ENCODE data around the gene PROX1. TPM values are rescaled to one million over a fixed set of nuclear protein-coding genes. Genes with fewer than 3 reads are reported as not detected.
A peak's percentile ranks its signal among the peaks of the same experiment; 100 is the strongest.
"Not testable (repeated sequence)": the region's sequence is repeated elsewhere in the genome, so short reads cannot be mapped to it uniquely, and the experiment has no call there.

PROX1 gene
- total and polyA plus RNA-seq, 4 experiments from 2014 or later: not detected

GRCh38 chr1:214075999-214076707 is 88.4 kb downstream of the PROX1 start:
- peaks cover 0 to 5% (median 3%) of the 10 kb centered on the region in 8 donors for H3K9me3 Mint-ChIP-seq

DNA sequence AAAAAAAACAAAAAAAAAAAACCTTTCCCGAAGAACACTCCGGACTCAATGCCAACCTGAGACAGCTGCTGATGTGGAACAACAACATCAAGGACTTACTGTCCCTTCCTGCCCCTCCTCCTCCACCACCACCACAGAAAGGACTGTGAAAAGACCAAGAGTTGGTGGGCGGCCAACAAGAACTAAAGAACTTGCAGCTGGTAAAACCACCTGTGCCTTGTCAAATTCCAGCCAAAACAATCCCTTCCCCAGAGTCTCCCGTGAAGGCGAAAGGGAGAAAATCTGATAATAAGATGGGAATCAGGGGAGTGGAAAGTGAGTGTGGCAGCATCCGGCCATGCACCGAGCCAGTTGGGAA is 88.9 kb downstream of the PROX1 start:
- ChIA-PET POLR2A (ENCODE audit: partially characterized antibody) (no interaction called here), CTCF (ENCODE audit: partially characterized antibody) (no interaction called here)
- Histone ChIP-seq H3K9me3 (ENCODE audit: control insufficient read depth in 1 of 2, low read length in 2 of 2) (no peaks in the 10 kb centered on the region), H3K36me3 (ENCODE audit: insufficient read depth, low read length) (no peaks in the 10 kb centered on the region), H3K4me1 (ENCODE audit: insufficient read depth, low read length) (no peaks in the 10 kb centered on the region), H3K4me3 (ENCODE audit: low read length in 2 of 2) (no peak overlapping the region), H3K27ac (ENCODE audit: low read depth, low read length) (no peak overlapping the region), H3K27me3 (ENCODE audit: insufficient read depth, low read length) (no peaks in the 10 kb centered on the region)
- no peak overlapping the region for H3K4me3 Mint-ChIP-seq
- H3K4me1 Mint-ChIP-seq: no peaks in the 10 kb centered on the region
- no peak for DNase-seq
- peaks cover 3 to 6% of the 10 kb centered on the region in 2 donors for H3K27me3 Mint-ChIP-seq
- H3K9me3 Mint-ChIP-seq: peaks cover 0 to 5% (median 3%) of the 10 kb centered on the region in 8 donors
- intact Hi-C loops (cut with micrococcal nuclease): no loop called here
- no peak overlapping the region for H3K27ac Mint-ChIP-seq
- no peaks in the 10 kb centered on the region for H3K36me3 Mint-ChIP-seq

More at GRCh38 chr1:214075999-214076707, 88.4 kb downstream of the PROX1 start:
- H3K9me3 ChIP-seq (ENCODE audit: control insufficient read depth in 1 of 2, low read length in 2 of 2): no peaks in the 10 kb centered on the region
- intact Hi-C loops (cut with micrococcal nuclease): no loop called here
- H3K27ac ChIP-seq (ENCODE audit: low read depth, low read length): no peak overlapping the region
- no peak for DNase-seq
- ChIA-PET CTCF (ENCODE audit: partially characterized antibody) (no interaction called here), POLR2A (ENCODE audit: partially characterized antibody) (no interaction called here)
- peaks cover 3 to 5% of the 10 kb centered on the region in 2 donors for H3K27me3 Mint-ChIP-seq
- no peaks in the 10 kb centered on the region for H3K4me1 ChIP-seq (ENCODE audit: insufficient read depth, low read length)
- H3K36me3 ChIP-seq (ENCODE audit: insufficient read depth, low read length): no peaks in the 10 kb centered on the region
- H3K27ac Mint-ChIP-seq: peak overlapping the region in 1 of 7 donors; percentile 37
- H3K4me1 Mint-ChIP-seq: no peaks in the 10 kb centered on the region
- no peaks in the 10 kb centered on the region for H3K36me3 Mint-ChIP-seq
- H3K4me3 Mint-ChIP-seq: peak overlapping the region in 1 of 8 donors; percentile 16
- H3K27me3 ChIP-seq (ENCODE audit: insufficient read depth, low read length): no peaks in the 10 kb centered on the region
- H3K4me3 ChIP-seq (ENCODE audit: low read length in 2 of 2): no peak overlapping the region

DNA sequence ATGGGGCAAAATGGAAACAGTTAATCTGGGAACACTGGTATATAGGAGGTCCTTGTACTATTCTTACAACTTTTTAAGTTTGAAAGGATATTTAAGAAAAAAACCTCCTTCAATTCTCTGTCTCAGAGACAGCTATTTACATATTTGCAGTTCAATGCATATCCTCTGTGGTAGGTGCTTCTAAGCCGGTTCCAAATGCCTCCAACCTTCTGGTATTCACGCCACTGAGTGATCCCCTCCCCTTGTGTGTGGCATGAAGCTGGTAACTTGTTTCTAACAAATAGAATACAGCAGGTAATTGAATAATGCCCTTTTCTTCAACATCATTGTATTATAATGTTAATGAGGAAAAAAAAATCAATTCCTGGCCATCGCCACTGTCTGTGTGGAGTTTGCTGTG is 91.2 kb downstream of the PROX1 start:
- Histone ChIP-seq H3K36me3 (ENCODE audit: insufficient read depth, low read length) (no peaks in the 10 kb centered on the region), H3K9me3 (ENCODE audit: control insufficient read depth in 1 of 2, low read length in 2 of 2) (no peaks in the 10 kb centered on the region), H3K27me3 (ENCODE audit: insufficient read depth, low read length) (no peaks in the 10 kb centered on the region), H3K4me3 (ENCODE audit: low read length in 2 of 2) (no peak overlapping the region), H3K4me1 (ENCODE audit: insufficient read depth, low read length) (no peaks in the 10 kb centered on the region), H3K27ac (ENCODE audit: low read depth, low read length) (no peak overlapping the region)
- H3K4me3 Mint-ChIP-seq: no peak overlapping the region
- H3K27ac Mint-ChIP-seq: no peak overlapping the region
- intact Hi-C loops (cut with micrococcal nuclease): no loop called here
- no peaks in the 10 kb centered on the region for H3K36me3 Mint-ChIP-seq
- H3K9me3 Mint-ChIP-seq: peaks cover 0 to 5% (median 3%) of the 10 kb centered on the region in 8 donors
- H3K4me1 Mint-ChIP-seq: no peaks in the 10 kb centered on the region
- no peak for DNase-seq
- POLR2A ChIA-PET (ENCODE audit: partially characterized antibody): no interaction called here
- H3K27me3 Mint-ChIP-seq: peaks cover 3 to 6% of the 10 kb centered on the region in 2 donors
- CTCF ChIA-PET (ENCODE audit: partially characterized antibody): no interaction called here

GRCh38 chr1:214085325-214085724 is 97.6 kb downstream of the PROX1 start:
- no peak overlapping the region for H3K4me3 Mint-ChIP-seq
- intact Hi-C loops (cut with micrococcal nuclease): no loop called here
- POLR2A ChIA-PET (ENCODE audit: partially characterized antibody): no interaction called here
- H3K27ac Mint-ChIP-seq: no peak overlapping the region
- H3K4me1 Mint-ChIP-seq: no peaks in the 10 kb centered on the region
- peaks cover 0 to 10% (median 4%) of the 10 kb centered on the region in 8 donors for H3K9me3 Mint-ChIP-seq
- Histone ChIP-seq H3K9me3 (ENCODE audit: control insufficient read depth in 1 of 2, low read length in 2 of 2) (no peaks in the 10 kb centered on the region), H3K27me3 (ENCODE audit: insufficient read depth, low read length) (no peaks in the 10 kb centered on the region), H3K4me3 (ENCODE audit: low read length in 2 of 2) (no peak overlapping the region), H3K27ac (ENCODE audit: low read depth, low read length) (no peak overlapping the region), H3K36me3 (ENCODE audit: insufficient read depth, low read length) (no peaks in the 10 kb centered on the region), H3K4me1 (ENCODE audit: insufficient read depth, low read length) (no peaks in the 10 kb centered on the region)
- H3K27me3 Mint-ChIP-seq: peaks cover 0 to 3% of the 10 kb centered on the region in 2 donors
- H3K36me3 Mint-ChIP-seq: no peaks in the 10 kb centered on the region
- no peak for DNase-seq
- CTCF ChIA-PET (ENCODE audit: partially characterized antibody): interaction anchor here (0.8 kb wide), 1 partner anchor 8 kb away, joined by 3 read pairs; no protein-coding TSS in a partner anchor

- Histone ChIP-seq H3K4me3 (ENCODE audit: low read length in 2 of 2) (no peak overlapping the region), H3K27me3 (ENCODE audit: insufficient read depth, low read length) (no peaks in the 10 kb centered on the region), H3K4me1 (ENCODE audit: insufficient read depth, low read length) (no peaks in the 10 kb centered on the region), H3K27ac (ENCODE audit: low read depth, low read length) (no peak overlapping the region), H3K36me3 (ENCODE audit: insufficient read depth, low read length) (no peaks in the 10 kb centered on the region), H3K9me3 (ENCODE audit: control insufficient read depth in 1 of 2, low read length in 2 of 2) (no peaks in the 10 kb centered on the region)
- POLR2A ChIA-PET (ENCODE audit: partially characterized antibody): no interaction called here
- intact Hi-C loops (cut with micrococcal nuclease): no loop called here
- peaks cover 0 to 1% (median 0%) of the 10 kb centered on the region in 4 donors for H3K4me1 Mint-ChIP-seq
- no peaks in the 10 kb centered on the region for H3K36me3 Mint-ChIP-seq
- CTCF ChIA-PET (ENCODE audit: partially characterized antibody): no interaction called here
- no peak for DNase-seq
- H3K9me3 Mint-ChIP-seq: peaks cover 0 to 12% (median 6%) of the 10 kb centered on the region in 8 donors
- no peak overlapping the region for H3K4me3 Mint-ChIP-seq
- peaks cover 0 to 3% of the 10 kb centered on the region in 2 donors for H3K27me3 Mint-ChIP-seq
- no peak overlapping the region for H3K27ac Mint-ChIP-seq
Measured at GRCh38 chr1:214086945-214087344, 99.2 kb downstream of the PROX1 start.

GRCh38 chr1:214089003-214089402 is 101.2 kb downstream of the PROX1 start:
- H3K36me3 Mint-ChIP-seq; DNase-seq; H3K4me1 Mint-ChIP-seq; H3K27ac Mint-ChIP-seq; CTCF ChIA-PET (ENCODE audit: partially characterized antibody); H3K36me3 ChIP-seq (ENCODE audit: insufficient read depth, low read length); POLR2A ChIA-PET (ENCODE audit: partially characterized antibody); intact Hi-C loops (cut with micrococcal nuclease); H3K27ac ChIP-seq (ENCODE audit: low read depth, low read length); H3K27me3 ChIP-seq (ENCODE audit: insufficient read depth, low read length); H3K9me3 ChIP-seq (ENCODE audit: control insufficient read depth in 1 of 2, low read length in 2 of 2); H3K4me3 Mint-ChIP-seq; H3K4me1 ChIP-seq (ENCODE audit: insufficient read depth, low read length); H3K4me3 ChIP-seq (ENCODE audit: low read length in 2 of 2): not testable (repeated sequence)
- peaks cover 2 to 15% (median 7%) of the 10 kb centered on the region in 8 donors for H3K9me3 Mint-ChIP-seq
- H3K27me3 Mint-ChIP-seq: peaks cover 2 to 11% of the 10 kb centered on the region in 2 donors
